Heart left ventricle (tissue), 16 donors: ENCODE data around the gene ATAD3B. TPM values are rescaled to one million over a fixed set of nuclear protein-coding genes. Genes with fewer than 3 reads are reported as not detected.
"Not testable (repeated sequence)": the region's sequence is repeated elsewhere in the genome, so short reads cannot be mapped to it uniquely, and the experiment has no call there.

ENCODE experiments used
- ATAC-seq, 4 donors: fragments of 200-7000 bp; cut with Tn5 transposase; one replicate each; pipeline ENCODE4 v1.9.1; 2020 to 2022; ENCODE audit warnings: moderate library complexity in 4 of 4, mild to moderate bottlenecking in 3 of 4, moderate number of reproducible peaks in 1 of 4
- DNase-seq, 5 donors: peaks; one replicate each; pipeline ENCODE4 v3.0.0-alpha.2; 2020
- H3K27ac ChIP-seq, 12 donors: fragments of 200-600 bp; sonication (generic) in 4 of 12; one replicate each; pipeline versions ENCODE4 v1.5.0 to v1.8.0; 2016 to 2022; ENCODE audit warnings: mild to moderate bottlenecking in 2 of 12
- H3K27me3 ChIP-seq, 9 donors: fragments of 200-600 bp; sonication (generic) in 2 of 9; one replicate each; pipeline versions ENCODE4 v1.5.1 to v1.8.0; 2016 to 2022; ENCODE audit warnings: mild to moderate bottlenecking in 3 of 9
- H3K36me3 ChIP-seq, 9 donors: fragments of 200-600 bp; sonication (generic) in 2 of 9; one replicate each; pipeline versions ENCODE4 v1.5.0 to v1.8.0; 2018 to 2022; ENCODE audit warnings: mild to moderate bottlenecking in 2 of 9
- H3K4me1 ChIP-seq, 12 donors: fragments of 200-600 bp; sonication (generic) in 4 of 12; one replicate each; pipeline versions ENCODE4 v1.5.0 to v1.8.0; 2016 to 2022; ENCODE audit warnings: mild to moderate bottlenecking in 3 of 12
- H3K4me3 ChIP-seq, 12 donors: fragments of 200-600 bp; sonication (generic) in 4 of 12; one replicate each; pipeline versions ENCODE4 v1.5.0 to v1.8.0; 2017 to 2022; ENCODE audit warnings: mild to moderate bottlenecking in 9 of 12, moderate library complexity in 4 of 12
- H3K9me3 ChIP-seq, 12 donors: fragments of 200-600 bp; sonication (generic) in 4 of 12; one replicate each; pipeline versions ENCODE4 v1.5.0 to v1.8.0; 2016 to 2022; ENCODE audit warnings: mild to moderate bottlenecking in 1 of 12
- POLR2A ChIP-seq, 2 donors: fragments of 450-650 bp; IDR thresholded peaks; one replicate each; pipeline ENCODE4 v1.6.1; 2017; ENCODE audit warnings: antibody characterized with exemption in 2 of 2, mild to moderate bottlenecking in 2 of 2, moderate library complexity in 2 of 2
- WGBS, 4 donors: extraction: QIAGEN DNeasy Blood & Tissue Kit in 2 of 4; methylation state at CpG; one replicate each; pipeline versions ENCODE4 v1.1.5 to v1.1.7; 2013 to 2018; 5-methylcytosine and 5-hydroxymethylcytosine counted together
- intact Hi-C, 10 donors: fragments of 100-400 bp; cut with DNase I; formaldehyde crosslinking; loops; one replicate each; pipeline versions ENCODE4 v1.11.1 to v1.14.2; 2022
- polyA plus RNA-seq, 2 donors: library from polyadenylated mRNA; stranded (reverse); fragments of 200-250 nt; gene quantifications; one replicate each; pipeline ENCODE4 v1.2.3, GENCODE V29; 2013
- total RNA-seq, 9 donors: library from RNA; depleted of rRNA in 2 of 9; stranded (reverse); fragments of >200 nt in 2 of 9; fragmentation: NEBNext Ultra II Directional in 3 of 9; extraction: Animal tissue kit (Norgen Biotek cat#: 25700) in 3 of 9; gene quantifications; one replicate each; pipeline versions ENCODE4 v1.1.0 to v1.2.4, GENCODE V29; 2016 to 2023
- TF ChIP-seq, protein P1 (sequence below), 12 donors: fragments of 200-600 bp; sonication (generic) in 4 of 12; IDR thresholded peaks; one replicate each; pipeline versions ENCODE4 v1.5.0 to v1.8.0; 2018 to 2022; ENCODE audit warnings: antibody characterized with exemption in 12 of 12, mild to moderate bottlenecking in 5 of 12
- donor health status: ischemic (EF 13 %, LVEDD 7.1; RV severe dilation, severe dysfunction).
- donor health status: healthy with polysubstance abuse.
- donor health status: DM: no; HTN: yes; CAD: no.
- donor health status: DM: no; HTN: no; CAD: no.
- donor health status: ischemic (EF 25% LVEDD 6.9; RV normal size, moderate dysfunction).
- donor health status: ischemic (EF 25% LVEDD 5.7; RV mildly dilated, moderate dysfunction).
- donor health status: healthy.
- donor health status: DM: yes; HTN: yes; CAD: no.
- donor health status: ischemic (EF 35%, LVEDD 5.7; RV mildly dilated, moderate dysfunction).
- donor health status: nonischemic (EF 11% LVEDD 7.7; RV severe dilation, severe dysfunction).
- donor health status: DM: yes; HTN: yes; CAD: no.
- donor health status: PGD.
- donor health status: ischemic (EF 29% LVEDD 5.4; RV normal size, mild dysfunction).
- donor health status: nonischemic (EF 23%, LVEDD 6.1; RV moderate dilation, normal function).

ATAD3B gene
- total and polyA plus RNA-seq, 11 donors = 2.2 to 15.6 (median 7.0) TPM

DNA sequence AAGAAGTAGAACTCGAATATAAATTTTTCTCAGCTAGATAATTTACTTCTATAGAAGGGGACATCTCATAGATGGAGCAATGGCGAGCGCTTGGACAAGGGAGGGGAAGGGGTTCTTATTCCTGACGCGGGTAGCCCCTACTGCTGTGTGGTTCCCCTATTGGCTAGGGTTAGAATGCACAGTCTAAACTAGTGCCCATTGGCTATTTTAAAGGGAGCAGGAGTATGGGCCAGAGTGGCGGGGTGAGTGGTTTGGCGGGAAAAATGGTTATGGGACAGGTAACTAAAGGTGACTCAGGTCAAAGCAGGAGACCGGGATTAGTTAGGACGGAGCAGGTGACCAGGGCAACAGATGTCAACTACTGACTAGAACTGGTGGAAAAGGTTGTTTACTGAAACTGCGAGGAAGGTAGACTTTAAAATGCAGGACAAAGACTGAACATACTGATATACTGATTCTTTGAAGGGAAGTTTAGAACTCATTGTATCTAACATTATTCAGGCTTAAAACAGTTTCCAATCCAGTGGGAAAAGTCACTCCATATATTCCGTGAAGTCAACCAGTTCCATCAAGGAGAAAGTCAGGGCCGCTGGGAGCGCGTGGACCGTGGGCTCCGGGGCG is 39.5 kb downstream of the ATAD3B start:
- 13 to 30% (median 17%) methylated on average over 12 to 17 of the region's 17 CpGs for WGBS, 4 donors
- TF ChIP-seq, protein P1, sequence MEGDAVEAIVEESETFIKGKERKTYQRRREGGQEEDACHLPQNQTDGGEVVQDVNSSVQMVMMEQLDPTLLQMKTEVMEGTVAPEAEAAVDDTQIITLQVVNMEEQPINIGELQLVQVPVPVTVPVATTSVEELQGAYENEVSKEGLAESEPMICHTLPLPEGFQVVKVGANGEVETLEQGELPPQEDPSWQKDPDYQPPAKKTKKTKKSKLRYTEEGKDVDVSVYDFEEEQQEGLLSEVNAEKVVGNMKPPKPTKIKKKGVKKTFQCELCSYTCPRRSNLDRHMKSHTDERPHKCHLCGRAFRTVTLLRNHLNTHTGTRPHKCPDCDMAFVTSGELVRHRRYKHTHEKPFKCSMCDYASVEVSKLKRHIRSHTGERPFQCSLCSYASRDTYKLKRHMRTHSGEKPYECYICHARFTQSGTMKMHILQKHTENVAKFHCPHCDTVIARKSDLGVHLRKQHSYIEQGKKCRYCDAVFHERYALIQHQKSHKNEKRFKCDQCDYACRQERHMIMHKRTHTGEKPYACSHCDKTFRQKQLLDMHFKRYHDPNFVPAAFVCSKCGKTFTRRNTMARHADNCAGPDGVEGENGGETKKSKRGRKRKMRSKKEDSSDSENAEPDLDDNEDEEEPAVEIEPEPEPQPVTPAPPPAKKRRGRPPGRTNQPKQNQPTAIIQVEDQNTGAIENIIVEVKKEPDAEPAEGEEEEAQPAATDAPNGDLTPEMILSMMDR (IDR thresholded peaks at IDR 0.05) = no peak
- TF ChIP-seq POLR2A (IDR thresholded peaks at IDR 0.05) = no peak
- DNase-seq = no peak
- H3K9me3 ChIP-seq = no peaks in the 10 kb centered on the region
- no peak for ATAC-seq
- H3K4me3 ChIP-seq = peak overlapping the region; percentile 59 to 99 (median 79)
- intact Hi-C loops = loop anchor here in 1 of 10 donors (10.0 kb wide), 1 partner anchor 104 kb away; the partner anchor contains the start of gene MIB2
- H3K27ac ChIP-seq = peak overlapping the region; percentile 68 to 97 (median 88)
- H3K4me1 ChIP-seq = peaks cover 0 to 21% (median 7%) of the 10 kb centered on the region in 12 donors
- H3K27me3 ChIP-seq = no peaks in the 10 kb centered on the region
- peaks cover 0 to 5% (median 0%) of the 10 kb centered on the region in 9 donors for H3K36me3 ChIP-seq

- peak in 1 of 2 donors; percentile 78 for TF ChIP-seq POLR2A (IDR thresholded peaks at IDR 0.05)
- TF ChIP-seq, protein P1 (IDR thresholded peaks at IDR 0.05) = no peak
- ATAC-seq (peak; percentile 96 to 99 (median 96)), DNase-seq (peak; percentile 99)
- no peaks in the 10 kb centered on the region for H3K9me3 ChIP-seq
- H3K27me3 ChIP-seq = no peaks in the 10 kb centered on the region
- peaks cover 0 to 10% (median 4%) of the 10 kb centered on the region in 9 donors for H3K36me3 ChIP-seq
- H3K27ac ChIP-seq = peak within 1 kb of the TSS; percentile 68 to 97 (median 88)
- 0 to 1% (median 0%) methylated on average over 31 to 99 of the region's 99 CpGs for WGBS, 4 donors
- peaks cover 0 to 20% (median 7%) of the 10 kb centered on the region in 12 donors for H3K4me1 ChIP-seq
- intact Hi-C loops = loop anchor here in 1 of 10 donors (10.0 kb wide), 1 partner anchor 103 kb away; the partner anchor contains the start of gene MIB2
- H3K4me3 ChIP-seq = peak within 1 kb of the TSS; percentile 59 to 99 (median 79)
Measured at GRCh38 chr1:1511533-1512285, 40.1 kb downstream of the ATAD3B start, which contains the start of gene ATAD3A. TSS of gene ATAD3A (plus strand) at chr1:1512162. CDS start at chr1:1512269, 107 bp downstream.

GRCh38 chr1:1512425-1512824 is 40.9 kb downstream of the ATAD3B start:
- not testable (repeated sequence) for DNase-seq, H3K27me3 ChIP-seq, ATAC-seq, H3K9me3 ChIP-seq
- H3K27ac ChIP-seq = peak overlapping the region in 7 of 12 donors; percentile 83 to 94 (median 86)
- 0 to 1% (median 0%) methylated on average over 8 to 48 of the region's 52 CpGs; no CpG with 5 or more reads in 1 of the 4 donors for WGBS, 4 donors
- H3K4me1 ChIP-seq = peaks cover 0 to 20% (median 7%) of the 10 kb centered on the region in 12 donors
- intact Hi-C loops = loop anchor here in 1 of 10 donors (10.0 kb wide), 1 partner anchor 102 kb away; the partner anchor contains the start of gene MIB2
- H3K36me3 ChIP-seq = peaks cover 0 to 12% (median 5%) of the 10 kb centered on the region in 9 donors
- peak overlapping the region; percentile 59 to 99 (median 79) for H3K4me3 ChIP-seq

DNA sequence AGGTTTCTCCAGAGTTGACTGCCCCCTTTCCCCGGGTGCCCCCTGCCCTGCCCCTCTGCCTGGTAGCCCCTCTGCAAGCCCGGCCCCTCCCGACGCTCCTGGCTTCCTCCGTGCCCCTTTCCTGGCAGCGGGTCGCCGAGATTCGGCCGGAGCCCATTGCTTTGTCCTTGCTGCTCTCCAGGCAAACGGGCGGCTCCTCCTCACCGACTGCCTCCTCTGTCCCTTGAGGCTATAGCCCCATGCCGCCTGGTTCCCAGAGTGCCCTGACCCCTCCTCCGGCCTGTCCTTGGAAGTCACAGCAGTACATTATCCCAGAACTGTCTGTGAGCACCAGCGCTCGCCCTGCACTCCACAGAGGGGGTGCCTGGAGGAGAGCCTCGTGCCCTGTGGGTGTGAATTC is 42.1 kb downstream of the ATAD3B start:
- 75 to 86% (median 81%) methylated on average over 14 to 18 of the region's 18 CpGs for WGBS, 4 donors
- DNase-seq, H3K27ac ChIP-seq, H3K27me3 ChIP-seq, H3K9me3 ChIP-seq, H3K4me3 ChIP-seq, ATAC-seq: not testable (repeated sequence)
- intact Hi-C loops = loop anchor here in 1 of 10 donors (10.0 kb wide), 1 partner anchor 101 kb away; the partner anchor contains the start of gene MIB2
- Histone ChIP-seq H3K4me1 (peaks cover 0 to 15% (median 6%) of the 10 kb centered on the region in 12 donors), H3K36me3 (peaks cover 0 to 18% (median 7%) of the 10 kb centered on the region in 9 donors)

DNA sequence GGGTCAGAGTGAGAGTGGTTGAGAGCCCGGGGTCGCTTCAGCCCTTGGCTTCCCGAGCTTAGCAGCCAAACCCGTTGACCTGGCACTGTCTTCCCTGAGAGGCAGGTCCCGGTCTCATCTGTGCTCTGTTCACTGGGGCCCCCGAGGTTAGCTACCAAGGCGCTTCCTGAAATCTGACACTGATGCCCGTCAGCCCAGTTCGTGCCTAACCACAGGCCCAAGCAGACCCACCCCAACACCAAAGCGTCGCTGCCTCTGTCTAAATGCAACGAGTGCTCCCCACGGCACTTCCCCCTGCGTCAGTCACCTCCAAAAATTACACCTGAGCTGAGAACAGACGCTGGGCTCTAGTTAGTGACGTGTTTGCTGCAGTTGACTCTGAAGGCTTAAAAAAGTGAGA is 42.8 kb downstream of the ATAD3B start:
- intact Hi-C loops = loop anchor here in 1 of 10 donors (10.0 kb wide), 1 partner anchor 100 kb away; the partner anchor contains the start of gene MIB2
- WGBS, 4 donors = 73 to 90% (median 83%) methylated on average over 8 to 14 of the region's 16 CpGs
- H3K9me3 ChIP-seq, H3K4me3 ChIP-seq, H3K27me3 ChIP-seq, DNase-seq, ATAC-seq, H3K27ac ChIP-seq: not testable (repeated sequence)
- Histone ChIP-seq H3K4me1 (peaks cover 0 to 10% (median 6%) of the 10 kb centered on the region in 12 donors), H3K36me3 (peaks cover 0 to 21% (median 7%) of the 10 kb centered on the region in 9 donors)

DNA sequence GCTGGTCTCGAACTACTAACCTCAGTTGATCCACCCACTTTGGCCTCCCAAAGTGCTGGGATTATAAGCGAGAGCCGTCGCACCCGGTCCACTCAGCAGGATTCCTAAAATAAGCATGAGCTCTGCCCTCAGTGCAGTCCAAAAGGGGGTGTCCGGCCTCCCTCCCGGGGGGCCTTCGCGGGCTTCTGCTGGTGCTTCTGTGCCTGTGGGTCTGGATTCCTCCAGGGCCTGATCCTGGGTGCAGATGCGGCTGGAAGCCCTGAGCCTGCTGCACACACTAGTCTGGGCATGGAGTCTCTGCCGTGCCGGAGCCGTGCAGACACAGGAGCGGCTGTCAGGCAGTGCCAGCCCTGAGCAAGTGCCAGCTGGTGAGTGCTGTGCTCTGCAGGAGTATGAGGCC is 45.4 kb downstream of the ATAD3B start:
- intact Hi-C loops = loop anchor here in 1 of 10 donors (10.0 kb wide), 1 partner anchor 98 kb away; the partner anchor contains the start of gene MIB2
- DNase-seq, H3K4me1 ChIP-seq, H3K9me3 ChIP-seq, H3K27me3 ChIP-seq, H3K27ac ChIP-seq, H3K4me3 ChIP-seq, ATAC-seq: not testable (repeated sequence)
- whole genome bisulfite sequencing, 4 donors = 92 to 100% (median 95%) methylated on average over 10 to 14 of the region's 14 CpGs
- peaks cover 0 to 38% (median 23%) of the 10 kb centered on the region in 9 donors for H3K36me3 ChIP-seq
